CD4-positive, alpha-beta T cell treated with Interleukin-15 for 1 hour (primary cell): Measurements from ENCODE around the gene DOK6.
"Not testable (repeated sequence)": the region's sequence is repeated elsewhere in the genome, so short reads cannot be mapped to it uniquely, and the experiment has no call there.

Source experiments
- DNase-seq: peaks from one replicate; pipeline ENCODE4 v3.0.0-alpha.2; 2020

The DOK6 gene

DNA sequence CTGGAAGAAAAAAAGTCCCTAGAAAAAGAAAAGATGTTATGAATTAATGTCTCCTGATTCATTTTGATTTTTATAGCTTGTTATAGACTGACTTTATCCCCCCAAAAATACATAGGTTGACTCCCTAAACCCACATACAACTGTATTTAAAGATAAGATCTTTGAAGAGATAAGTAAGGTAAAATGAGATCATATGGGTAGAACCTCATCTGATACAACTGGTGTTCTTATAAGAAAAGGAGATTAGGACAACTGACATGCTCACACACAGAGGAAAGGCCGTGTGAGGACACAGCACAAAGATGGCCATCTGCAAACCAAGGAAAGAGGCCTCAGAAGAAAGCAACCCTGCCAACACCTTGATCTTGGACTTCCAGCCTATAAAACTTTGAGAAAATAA lies 429.5 kb downstream of the DOK6 start:
- no peak for DNase-seq

DNA sequence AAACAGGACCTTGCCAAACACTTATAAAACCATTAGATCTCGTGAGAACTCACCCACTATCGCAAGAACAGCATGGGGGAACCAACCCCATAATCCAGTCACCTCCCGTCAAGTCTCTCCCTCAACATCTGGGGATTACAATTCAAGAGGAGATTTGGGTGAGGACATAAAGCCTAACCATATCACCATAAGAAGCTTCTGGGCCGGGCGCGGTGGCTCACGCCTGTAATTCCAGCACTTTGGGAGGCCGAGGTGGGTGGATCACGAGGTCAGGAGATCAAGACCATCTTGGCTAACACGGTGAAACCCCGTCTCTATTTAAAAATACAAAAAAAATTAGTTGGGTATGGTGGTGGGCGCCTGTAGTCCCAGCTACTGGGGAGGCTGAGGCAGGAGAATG lies 434.3 kb downstream of the DOK6 start:
- not testable (repeated sequence) for DNase-seq

DNA sequence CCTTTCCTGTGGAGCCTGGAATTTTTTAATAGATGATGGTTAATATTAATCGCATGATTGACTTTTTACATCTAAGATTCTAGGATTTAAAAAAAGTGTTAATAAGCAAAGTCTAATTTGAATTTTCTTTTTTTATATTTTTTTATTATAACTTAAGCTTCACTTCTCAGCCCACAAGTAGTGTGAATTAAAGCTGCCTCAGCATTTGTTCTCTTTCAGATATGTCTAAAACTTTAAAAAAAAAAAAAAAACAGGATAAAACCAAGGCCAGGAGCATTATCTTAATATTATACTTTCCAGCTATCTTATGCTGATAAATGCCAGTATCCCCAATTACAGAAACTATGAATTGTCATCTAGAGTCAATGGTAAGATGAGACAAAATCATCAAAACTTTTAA lies 437.3 kb downstream of the DOK6 start:
- no peak for DNase-seq

DNA sequence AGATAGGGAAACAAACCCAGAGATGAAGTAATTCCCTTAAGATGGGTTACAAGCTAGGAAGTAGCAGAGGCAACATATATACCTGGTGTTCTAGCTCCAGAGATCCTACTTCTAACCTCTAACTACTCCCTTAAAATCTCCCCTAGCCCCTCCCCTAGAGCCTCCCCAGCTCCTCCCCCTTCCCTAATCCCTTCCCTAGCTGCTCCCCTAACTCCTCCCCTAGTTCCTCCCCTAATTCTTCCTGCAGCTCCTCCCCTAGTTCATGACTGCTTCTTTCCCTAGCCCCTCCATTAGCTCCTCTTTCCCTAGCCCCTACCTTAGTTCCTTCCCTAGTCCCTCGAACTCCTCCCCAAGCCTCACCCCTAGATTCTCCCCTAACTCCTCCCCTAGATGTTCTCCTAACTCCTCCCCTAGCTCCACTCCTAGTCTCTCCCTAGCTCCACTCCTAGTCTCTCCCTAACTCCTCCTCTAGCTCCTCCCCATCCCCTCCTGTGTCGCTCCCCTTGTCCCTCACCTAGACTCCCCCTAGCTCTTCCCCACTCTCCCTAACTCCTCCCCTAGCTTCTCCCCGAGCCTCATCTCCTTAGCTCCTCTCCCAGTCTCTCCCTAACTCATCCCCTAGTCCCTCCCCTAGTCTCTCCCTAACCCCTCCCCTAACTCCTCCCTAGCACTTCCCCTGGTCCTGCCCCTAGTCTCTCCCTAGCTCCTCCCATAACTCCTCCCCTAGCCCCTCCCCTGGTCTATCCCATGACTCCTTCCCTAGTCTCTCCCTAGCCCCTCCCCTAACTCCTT lies 438.1 kb downstream of the DOK6 start:
- DNase-seq, result no peak

DNA sequence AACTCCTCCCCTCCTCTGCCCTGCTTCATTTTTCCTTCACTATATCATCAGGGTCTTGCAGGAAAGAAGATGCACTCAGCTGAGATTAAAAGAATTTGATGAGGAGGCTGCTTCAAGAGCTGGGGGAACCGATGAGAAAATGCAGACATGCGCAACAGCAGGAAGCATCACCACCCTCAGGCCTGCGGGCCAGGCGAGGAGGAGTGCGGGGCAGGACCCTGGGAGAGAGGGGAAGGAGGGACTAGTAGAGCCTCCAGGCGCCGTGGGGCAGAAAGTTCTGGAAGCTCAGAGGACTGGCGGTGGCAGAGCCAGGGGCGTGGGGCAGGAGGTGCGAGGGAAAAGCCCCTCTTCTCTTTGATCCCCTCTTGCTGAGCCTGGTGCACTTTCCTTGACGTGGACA lies 438.8 kb downstream of the DOK6 start:
- DNase-seq, result no peak

DNA sequence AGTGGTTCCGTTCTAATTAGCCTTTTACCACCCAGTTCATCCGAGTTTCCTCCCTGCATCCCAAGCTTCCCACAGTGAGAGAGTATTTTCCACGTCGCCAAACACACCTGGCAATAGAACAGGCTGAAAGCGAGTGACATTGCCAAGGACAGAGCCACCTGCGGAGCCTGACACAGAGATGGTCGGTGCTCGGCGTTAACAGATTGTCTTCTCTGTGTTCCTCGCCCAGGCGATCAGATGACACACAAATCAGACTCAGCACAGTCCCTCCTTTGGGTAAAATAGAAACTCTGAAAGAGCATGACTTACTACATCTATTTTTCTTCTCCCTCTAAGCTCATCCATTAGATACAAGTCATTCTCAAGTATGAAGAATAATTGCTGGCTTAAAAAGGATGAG lies 439.3 kb downstream of the DOK6 start:
- no peak for DNase-seq

DNA sequence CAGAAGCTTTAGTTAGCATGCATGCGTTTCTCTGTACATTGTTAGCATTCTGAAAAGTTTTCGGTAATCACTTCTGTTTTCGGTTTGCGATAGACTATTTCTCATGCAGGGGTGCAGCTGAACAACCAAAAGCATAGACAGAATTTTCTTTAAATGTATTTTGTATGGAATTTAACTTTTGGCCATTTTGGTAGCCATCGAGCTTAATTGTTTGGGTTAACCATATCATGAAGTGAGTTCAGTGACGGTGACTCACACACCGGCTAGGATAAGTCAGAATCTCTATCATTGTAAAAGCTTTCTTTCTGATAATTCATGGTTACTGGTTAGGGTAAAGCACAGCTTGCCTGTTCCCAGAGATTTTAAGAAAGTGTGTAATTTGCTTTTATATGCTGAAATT lies 439.8 kb downstream of the DOK6 start:
- DNase-seq, result no peak

DNA sequence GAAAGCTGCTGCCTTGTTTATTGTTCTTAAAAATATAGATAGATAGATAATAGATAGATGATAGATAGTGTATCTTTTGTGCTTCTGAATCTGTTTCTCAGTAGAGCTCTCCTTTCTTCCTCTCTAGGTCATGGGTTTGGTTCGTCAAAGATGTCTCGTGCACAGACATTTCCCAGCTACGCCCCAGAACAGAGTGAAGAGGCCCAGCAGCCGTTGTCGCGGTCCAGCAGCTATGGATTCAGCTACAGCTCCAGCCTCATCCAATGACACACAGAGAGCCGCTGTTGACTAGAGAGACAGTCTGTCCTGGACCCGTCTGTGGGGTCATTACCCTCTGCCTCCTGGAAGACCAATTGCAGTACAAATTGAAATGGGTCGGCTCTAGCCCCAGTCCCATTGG lies 440.4 kb downstream of the DOK6 start:
- no peak for DNase-seq

DNA sequence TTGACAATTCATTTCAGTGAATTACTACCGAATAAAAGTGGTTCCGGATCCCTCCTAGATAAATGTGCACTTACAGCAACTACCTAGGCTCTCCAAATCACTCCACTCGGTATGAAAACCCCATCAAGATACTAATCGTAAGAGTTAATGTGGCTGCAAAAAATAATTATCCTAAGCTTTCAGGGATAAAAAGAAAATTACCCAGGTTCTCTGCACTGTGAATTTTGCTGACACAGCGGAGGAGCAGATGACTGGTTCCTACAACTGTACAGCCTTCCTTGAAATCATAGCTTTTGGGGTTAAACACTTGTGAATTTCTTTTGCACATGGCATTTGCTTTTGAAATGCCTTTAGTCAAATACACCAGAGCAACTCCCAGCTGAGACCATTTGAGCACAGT lies 442.3 kb downstream of the DOK6 start:
- DNase-seq, result no peak

DNA sequence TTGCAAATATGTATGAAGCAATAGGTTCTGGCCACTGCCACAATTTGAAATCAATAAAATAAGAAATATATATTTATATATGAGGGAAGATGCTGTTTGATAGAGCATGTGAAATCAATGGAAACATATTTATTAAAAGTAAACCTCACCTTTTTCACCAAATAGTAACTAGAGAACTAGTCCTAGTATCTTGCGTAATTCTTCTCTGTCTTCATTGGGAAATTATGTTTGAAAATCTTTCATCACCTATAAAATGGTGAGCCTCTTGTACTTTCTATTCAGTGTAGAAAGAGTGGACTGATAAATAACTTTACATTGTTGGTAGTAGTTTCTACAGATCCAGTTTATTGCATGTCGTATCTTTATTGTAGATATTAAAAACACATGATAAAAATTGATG lies 444.0 kb downstream of the DOK6 start:
- DNase-seq, result no peak

DNA sequence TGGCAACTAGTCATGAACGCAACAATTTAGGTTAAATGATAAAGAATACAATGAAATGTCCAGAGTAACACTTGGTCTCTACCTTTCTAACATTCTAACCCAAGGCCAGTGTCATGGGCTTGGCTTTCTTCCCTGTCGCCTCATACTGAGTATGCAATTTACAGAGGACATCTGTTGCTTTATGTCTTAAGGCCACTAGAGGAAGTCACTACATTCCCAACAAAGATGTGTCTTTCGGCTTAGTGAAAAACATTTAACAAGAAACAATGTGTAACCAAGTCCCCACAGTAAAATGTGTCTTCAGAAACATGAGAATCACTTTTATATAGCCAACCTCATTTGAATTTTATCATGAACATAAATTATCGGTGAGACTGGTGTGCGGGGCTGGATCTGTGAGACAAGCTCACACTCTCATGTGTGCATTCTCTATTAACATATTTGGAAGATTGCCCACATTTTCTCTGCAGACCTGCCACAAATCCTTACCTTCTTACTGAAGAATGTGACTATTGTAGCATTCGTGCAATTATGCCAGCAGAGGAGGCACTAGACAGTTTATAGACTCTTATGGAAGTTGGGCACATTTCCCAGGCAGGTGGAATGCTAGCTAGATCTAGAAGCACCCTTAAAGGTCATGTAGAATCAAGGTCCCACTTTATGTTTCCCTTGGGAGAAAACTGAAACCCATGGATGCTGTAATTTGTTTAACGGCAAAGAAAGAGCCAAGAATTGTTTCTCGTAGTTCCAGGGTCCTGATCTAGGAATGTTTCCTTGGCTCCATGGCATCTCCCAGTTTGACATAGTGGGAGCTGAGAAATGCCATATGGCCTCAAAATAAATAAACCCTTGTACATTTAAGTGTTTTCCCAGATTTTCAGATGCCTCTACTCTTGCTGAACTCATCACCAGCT lies 445.2 kb downstream of the DOK6 start:
- no peak for DNase-seq

DNA sequence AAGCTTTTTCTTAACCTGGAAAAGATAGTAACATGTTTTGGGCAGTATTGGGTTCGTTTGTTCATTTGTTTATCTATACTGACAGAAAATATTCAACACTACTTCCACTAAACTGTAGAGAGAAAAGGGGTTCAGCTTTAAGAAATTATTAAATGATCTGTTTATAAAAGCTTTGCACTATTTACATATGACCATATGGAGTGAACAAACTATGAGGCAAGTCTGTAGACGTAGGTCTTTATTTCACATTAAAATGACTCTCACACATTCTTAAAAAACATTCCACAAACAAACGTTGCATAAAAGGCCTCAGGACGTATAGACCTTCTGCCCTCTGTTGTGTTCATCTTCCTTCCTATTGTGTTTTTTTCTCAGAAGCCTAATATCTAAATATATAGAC lies 452.4 kb downstream of the DOK6 start:
- DNase-seq, result no peak

DNA sequence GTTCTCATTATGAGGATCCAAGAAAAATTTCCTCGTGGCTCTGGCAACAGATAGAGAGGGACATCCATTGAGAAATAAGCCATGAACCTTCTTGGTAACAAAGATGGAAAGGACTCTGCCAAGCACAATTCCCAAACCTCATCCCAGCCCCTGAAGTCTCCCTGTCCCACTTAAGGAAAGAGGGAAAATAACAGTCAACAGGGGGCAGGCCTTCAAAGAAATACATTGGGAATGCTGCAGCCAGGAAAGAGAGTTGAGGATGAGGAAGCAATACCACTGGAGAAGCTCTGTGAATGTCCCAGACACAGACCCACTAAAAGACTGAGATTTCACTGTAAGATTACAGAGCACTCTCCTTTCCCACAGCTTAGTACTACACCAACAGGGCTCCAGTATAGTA lies 453.8 kb downstream of the DOK6 start:
- no peak for DNase-seq

DNA sequence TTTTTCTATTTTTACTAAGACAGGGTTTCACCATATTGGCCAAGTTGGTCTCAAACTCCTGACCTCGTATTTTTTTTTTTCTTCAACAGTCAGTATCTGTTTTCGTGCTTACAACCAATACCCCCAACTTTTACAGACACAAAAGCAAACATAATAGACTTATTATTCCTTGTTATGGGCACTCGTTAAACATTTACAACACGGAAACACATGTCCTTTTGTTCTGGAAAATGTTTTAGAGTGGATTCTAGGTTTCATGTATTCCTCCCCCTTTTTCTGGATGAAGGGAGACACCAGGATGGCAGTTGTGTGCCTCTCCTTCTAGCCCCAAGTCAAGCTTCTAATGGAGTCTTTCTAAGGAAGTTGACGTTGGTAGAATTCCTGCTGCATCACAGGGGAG lies 458.2 kb downstream of the DOK6 start:
- no peak for DNase-seq

DNA sequence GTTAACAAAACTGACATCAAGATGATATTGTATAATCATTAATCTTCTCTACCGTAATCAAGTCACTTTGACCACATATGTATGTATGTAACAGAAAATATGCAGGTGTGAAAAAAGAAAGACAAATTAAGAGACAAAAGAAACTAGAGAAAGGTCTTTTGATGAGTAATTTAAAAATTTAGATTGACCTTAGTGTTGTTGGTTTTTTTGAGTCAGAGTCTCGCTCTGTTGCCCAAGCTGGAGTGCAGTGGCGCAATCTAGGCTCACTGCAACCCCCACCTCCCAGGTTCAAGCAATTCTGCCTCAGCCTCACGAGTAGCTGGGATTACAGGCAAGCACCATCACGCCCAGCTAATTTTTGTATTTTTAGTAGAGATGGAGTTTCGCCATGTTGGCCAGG lies 464.1 kb downstream of the DOK6 start:
- not testable (repeated sequence) for DNase-seq

DNA sequence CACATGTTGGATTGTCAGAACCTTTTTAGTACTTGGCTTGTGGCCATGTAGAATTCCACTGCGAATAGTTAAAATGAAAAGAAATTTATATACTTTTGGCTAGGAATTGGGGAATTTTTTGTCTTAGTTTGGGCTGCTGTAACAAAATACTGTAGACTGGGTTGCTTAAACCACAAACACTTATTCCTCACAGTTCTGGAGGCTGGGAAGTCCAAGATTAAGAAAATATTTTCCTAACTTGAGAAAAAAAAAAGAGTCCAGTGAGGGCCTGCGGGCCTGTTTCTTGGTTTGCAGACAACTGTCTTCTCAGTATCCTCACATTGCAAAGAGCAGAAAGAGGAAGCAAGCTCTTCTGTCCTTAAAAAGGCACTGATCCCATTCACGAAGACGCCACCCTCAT lies 465.1 kb downstream of the DOK6 start:
- DNase-seq, result no peak

DNA sequence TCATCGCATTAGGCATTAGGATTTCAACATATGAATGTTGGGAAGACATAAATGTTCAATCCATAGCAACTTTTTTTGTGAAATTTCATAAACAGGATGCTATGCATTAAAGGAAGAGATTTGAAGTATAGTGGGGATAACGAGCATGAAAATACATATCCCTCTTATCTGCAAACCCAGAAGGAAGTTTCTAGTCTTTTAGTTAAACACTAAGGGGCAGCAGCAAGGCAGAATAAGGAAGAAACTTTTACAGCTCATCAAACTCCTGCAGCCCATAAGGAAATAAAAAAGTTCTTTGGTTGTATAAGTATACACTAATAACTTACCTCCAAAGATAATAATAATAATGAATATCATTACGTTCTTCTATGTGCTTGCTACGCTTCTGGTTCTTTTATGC lies 465.5 kb downstream of the DOK6 start:
- DNase-seq, result no peak

DNA sequence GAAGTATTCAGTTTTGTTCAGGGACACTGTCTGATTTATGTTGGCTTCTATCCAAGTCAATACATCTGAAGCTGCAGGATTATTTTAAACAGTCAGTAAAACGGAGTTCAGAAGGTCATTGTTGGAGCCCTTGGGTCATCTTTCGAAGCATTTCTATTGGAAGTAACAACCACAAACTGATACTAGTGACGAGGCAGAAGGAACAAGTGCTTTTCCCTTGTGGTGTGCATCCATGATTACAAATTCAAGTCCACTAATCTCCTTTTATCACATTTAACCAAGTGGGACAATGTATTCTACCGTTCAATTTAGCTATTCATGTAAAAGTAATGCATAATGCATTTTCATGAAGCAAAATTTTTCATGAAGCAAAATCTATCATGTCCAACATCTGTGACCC lies 470.0 kb downstream of the DOK6 start:
- no peak for DNase-seq

DNA sequence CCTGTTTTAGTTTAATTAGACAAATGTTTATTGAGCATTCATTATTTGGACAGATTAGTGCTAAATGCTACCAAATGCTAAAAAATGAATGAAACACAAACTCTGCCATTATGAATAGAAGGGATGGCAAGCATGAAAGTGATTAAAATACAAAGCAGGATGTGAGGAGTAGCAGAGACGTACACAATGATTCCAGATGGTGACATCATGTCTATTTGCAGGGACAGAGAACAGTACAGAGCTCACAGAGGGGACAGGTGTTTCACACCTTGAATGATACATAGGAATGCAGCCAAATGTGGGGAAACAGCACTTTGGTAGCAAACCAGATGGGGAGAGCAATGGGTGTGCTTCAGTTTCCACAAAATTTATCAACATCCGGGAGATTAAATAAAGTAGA lies 470.7 kb downstream of the DOK6 start:
- DNase-seq, result no peak

DNA sequence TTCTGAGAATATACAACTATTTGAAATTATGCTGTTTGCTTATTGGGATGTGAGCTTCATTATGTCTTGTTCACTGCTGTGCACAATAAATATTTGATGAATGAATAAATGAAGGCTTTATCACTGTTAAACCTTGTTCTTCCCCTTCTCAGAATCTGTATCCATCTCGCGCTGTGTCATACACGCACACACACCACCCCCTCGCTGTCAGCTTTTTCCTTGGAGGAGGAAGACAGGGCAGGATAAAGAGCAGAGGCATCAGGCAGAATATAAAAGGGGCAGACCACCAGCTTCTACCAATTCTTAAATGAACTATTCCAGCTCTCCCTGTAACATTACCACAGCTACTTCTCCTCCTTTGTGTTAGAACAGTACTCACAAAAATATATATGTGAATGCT lies 472.0 kb downstream of the DOK6 start:
- DNase-seq, result no peak

DNA sequence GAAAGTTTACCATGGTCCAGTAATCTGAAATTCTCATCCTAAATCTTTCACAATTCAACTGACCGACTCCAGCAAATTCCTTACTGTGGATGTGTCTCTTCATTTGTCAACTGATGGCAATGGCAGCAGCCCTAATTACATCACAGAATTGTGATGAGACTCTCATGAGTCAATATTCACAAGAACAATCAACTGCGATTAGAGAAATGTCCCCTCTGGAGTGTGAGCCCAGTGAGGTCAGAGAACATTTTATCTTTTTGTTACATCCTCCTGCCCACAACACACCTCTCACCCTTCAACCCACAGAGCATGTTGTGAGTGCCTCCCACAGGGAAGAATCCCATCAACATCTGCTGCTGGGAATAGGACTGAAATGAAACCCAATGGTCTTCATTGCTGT lies 473.4 kb downstream of the DOK6 start:
- DNase-seq, result no peak

DNA sequence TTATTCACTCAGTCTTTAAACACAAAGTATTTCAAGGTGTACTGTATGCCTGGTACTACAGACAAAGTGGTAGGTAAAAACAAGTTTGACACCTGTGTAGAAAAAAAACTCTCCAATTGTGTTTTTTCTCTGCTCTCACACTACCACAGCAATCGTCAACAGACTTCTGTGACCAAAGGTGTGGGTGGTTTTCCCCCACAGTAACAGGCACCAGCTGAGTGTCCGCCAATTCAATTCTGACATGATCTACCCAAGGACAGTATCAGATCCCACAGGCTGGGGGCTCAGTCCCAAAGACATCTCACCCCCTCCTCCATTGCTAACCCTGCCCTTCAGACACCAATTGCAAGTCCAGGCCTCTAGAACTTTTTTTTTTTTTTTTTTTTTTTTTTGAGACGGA lies 475.8 kb downstream of the DOK6 start:
- DNase-seq, result no peak

DNA sequence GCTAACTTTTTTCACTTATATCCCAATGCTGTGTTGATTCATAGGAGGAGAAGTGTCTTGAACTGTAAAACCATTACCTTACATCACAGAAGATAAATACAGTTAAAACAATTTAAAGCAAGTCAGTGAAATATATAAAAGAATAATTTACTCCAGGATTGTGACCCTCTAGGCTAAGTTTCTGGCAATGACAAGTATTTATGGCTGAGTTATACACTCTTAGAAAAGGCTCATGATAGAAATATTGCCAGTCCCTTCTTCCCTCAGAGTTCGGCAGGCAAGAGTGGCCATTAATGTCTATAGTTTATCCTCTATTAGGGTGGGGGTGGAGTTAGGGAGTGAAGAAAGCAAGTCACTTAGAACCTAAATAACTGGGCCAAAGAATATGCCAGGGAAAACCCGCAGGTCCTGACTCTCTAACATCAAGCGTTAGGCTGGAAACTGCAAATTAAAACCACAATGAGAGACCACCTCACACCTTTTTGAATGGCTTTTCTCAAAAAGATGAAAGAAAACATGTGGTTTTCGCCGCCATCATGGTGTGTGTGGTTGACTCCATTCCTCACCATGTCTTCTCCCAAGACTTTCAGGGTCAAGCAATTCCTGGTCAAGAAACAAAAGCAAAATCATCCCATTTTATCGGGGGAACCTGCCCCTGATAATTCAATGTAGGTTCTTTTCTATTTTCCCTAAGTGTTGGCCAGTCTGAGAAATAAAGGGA lies 477.7 kb downstream of the DOK6 start:
- no peak for DNase-seq

DNA sequence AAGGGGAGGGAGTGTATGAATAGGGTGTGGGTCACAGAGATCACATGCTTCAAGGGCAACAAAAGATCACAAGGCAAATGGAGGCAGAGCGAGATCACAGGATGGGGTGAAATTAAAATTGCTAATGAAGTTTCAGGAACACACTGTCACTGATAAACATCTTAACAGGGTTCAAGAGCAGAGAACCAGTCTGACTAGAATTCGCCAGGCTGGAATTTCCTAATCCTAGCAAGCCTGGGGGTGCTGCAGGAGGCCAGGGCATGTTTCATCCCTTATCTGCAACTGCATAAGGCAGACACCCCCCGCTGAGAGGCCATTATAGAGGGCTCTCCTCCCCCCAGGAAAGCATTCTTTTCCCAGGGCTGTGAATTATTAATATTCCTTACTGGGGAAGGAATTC lies 478.4 kb downstream of the DOK6 start:
- DNase-seq, result not testable (repeated sequence)
